Lung (tissue), 12 donors: ENCODE measurements around the gene CENPK. TPM values are rescaled to one million over a fixed set of nuclear protein-coding genes. Genes with fewer than 3 reads are reported as not detected.

Experiments used
- ATAC-seq: fragments of 200-7000 bp; cut with Tn5 transposase; one replicate; pipeline ENCODE4 v1.9.1; 2020; ENCODE audit warnings: moderate number of reproducible peaks; ENCODE audit not compliant: insufficient read depth, low FRiP score
- DNase-seq, 3 donors: peaks; one replicate each; pipeline ENCODE4 v3.0.0-alpha.2; 2013 to 2017
- H3K27ac ChIP-seq, 2 donors: one replicate each; pipeline ENCODE4 v1.5.1; 2013; ENCODE audit warnings: mild to moderate bottlenecking in 2 of 2, moderate library complexity in 2 of 2, control low read depth in 1 of 2, inconsistent platforms in 1 of 2, low read depth in 1 of 2, low read length in 1 of 2
- H3K27me3 ChIP-seq, 3 donors: one replicate each; pipeline ENCODE4 v1.5.1; 2013; ENCODE audit warnings: low read length in 2 of 3; ENCODE audit not compliant: control insufficient read depth in 3 of 3, insufficient read depth in 3 of 3
- H3K36me3 ChIP-seq, 4 donors: one replicate each; pipeline ENCODE4 v1.5.1; 2013; ENCODE audit warnings: low read length in 4 of 4, mild to moderate bottlenecking in 1 of 4, moderate library complexity in 1 of 4; ENCODE audit not compliant: control insufficient read depth in 4 of 4, insufficient read depth in 4 of 4
- H3K4me1 ChIP-seq, 5 donors: one replicate each; pipeline ENCODE4 v1.5.1; 2013; ENCODE audit warnings: low read length in 5 of 5, mild to moderate bottlenecking in 2 of 5, moderate library complexity in 1 of 5; ENCODE audit not compliant: control insufficient read depth in 5 of 5, insufficient read depth in 5 of 5
- H3K4me3 ChIP-seq: one replicate; pipeline ENCODE4 v1.5.1; 2013; ENCODE audit warnings: mild to moderate bottlenecking, control low read depth, moderate library complexity
- H3K9ac ChIP-seq, 2 donors: one replicate each; pipeline ENCODE4 v1.5.1; 2013; ENCODE audit warnings: low read length in 2 of 2, control low read depth in 1 of 2; ENCODE audit not compliant: insufficient read depth in 1 of 2
- H3K9me3 ChIP-seq, 4 donors: one replicate each; pipeline ENCODE4 v1.5.1; 2013; ENCODE audit warnings: low read length in 3 of 4, mild to moderate bottlenecking in 1 of 4, moderate library complexity in 1 of 4; ENCODE audit not compliant: control insufficient read depth in 4 of 4, insufficient read depth in 3 of 4
- WGBS, 2 donors: extraction: QIAGEN DNeasy Blood & Tissue Kit; methylation state at CpG; one replicate each; pipeline ENCODE4 v1.1.7; 2013; 5-methylcytosine and 5-hydroxymethylcytosine counted together
- polyA plus RNA-seq, 2 donors: library from polyadenylated mRNA; stranded (reverse); fragments of 200-250 nt; gene quantifications; one replicate each; pipeline ENCODE4 v1.2.1, GENCODE V29; 2013
- total RNA-seq, 2 donors: library from RNA; depleted of rRNA in 1 of 2; stranded (reverse); fragments of >200 nt in 1 of 2; gene quantifications; one replicate each; pipeline ENCODE4 v1.2.1, GENCODE V29; 2014 to 2021
- TF ChIP-seq, protein P1 (sequence below): IDR thresholded peaks from 2 replicates; pipeline ENCODE4 v1.5.1; 2012; ENCODE audit warnings: mild to moderate bottlenecking; ENCODE audit errors: control extremely low read depth, extremely low read depth
- donor health status: control.
- donor health status: control.
- donor health status: Bipolar disorder and iron deficiency.
- donor health status: healthy.
- donor health status: DM: yes; HTN: yes; CAD: no.

CENPK gene
- total and polyA plus RNA-seq, 4 donors = 1.6 to 17.1 (median 4.8) TPM

- DNase-seq (no peak), ATAC-seq (no peak)
- H3K27me3 ChIP-seq = no peaks in the 10 kb centered on the region
- H3K4me1 ChIP-seq = no peaks in the 10 kb centered on the region
- WGBS, 2 donors = 93 to 96% methylated on average over 2 of the region's 2 CpGs
- H3K27ac ChIP-seq = no peak overlapping the region
- no peak overlapping the region for H3K4me3 ChIP-seq
- TF ChIP-seq, protein P1, sequence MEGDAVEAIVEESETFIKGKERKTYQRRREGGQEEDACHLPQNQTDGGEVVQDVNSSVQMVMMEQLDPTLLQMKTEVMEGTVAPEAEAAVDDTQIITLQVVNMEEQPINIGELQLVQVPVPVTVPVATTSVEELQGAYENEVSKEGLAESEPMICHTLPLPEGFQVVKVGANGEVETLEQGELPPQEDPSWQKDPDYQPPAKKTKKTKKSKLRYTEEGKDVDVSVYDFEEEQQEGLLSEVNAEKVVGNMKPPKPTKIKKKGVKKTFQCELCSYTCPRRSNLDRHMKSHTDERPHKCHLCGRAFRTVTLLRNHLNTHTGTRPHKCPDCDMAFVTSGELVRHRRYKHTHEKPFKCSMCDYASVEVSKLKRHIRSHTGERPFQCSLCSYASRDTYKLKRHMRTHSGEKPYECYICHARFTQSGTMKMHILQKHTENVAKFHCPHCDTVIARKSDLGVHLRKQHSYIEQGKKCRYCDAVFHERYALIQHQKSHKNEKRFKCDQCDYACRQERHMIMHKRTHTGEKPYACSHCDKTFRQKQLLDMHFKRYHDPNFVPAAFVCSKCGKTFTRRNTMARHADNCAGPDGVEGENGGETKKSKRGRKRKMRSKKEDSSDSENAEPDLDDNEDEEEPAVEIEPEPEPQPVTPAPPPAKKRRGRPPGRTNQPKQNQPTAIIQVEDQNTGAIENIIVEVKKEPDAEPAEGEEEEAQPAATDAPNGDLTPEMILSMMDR = no peak
- H3K9ac ChIP-seq = no peak overlapping the region
- H3K9me3 ChIP-seq = no peaks in the 10 kb centered on the region
- H3K36me3 ChIP-seq = peaks cover 9 to 43% (median 26%) of the 10 kb centered on the region in 4 donors
These were observed 25.7 kb upstream of the CENPK start for GRCh38 chr5:65588694-65589093.

GRCh38 chr5:65577141-65577540 is 14.2 kb upstream of the CENPK start:
- Histone ChIP-seq H3K4me1 (no peaks in the 10 kb centered on the region), H3K9ac (no peak overlapping the region), H3K9me3 (no peaks in the 10 kb centered on the region), H3K36me3 (peaks cover 8 to 28% (median 25%) of the 10 kb centered on the region in 4 donors), H3K27me3 (no peaks in the 10 kb centered on the region), H3K27ac (no peak overlapping the region), H3K4me3 (no peak overlapping the region)
- TF ChIP-seq, protein P1 = no peak
- ATAC-seq = no peak
- no peak for DNase-seq

GRCh38 chr5:65570598-65571226 is 7.7 kb upstream of the CENPK start:
- WGBS, 2 donors = 94 to 96% methylated on average over 2 of the region's 2 CpGs
- DNase-seq (no peak), ATAC-seq (no peak)
- no peaks in the 10 kb centered on the region for H3K4me1 ChIP-seq
- no peak overlapping the region for H3K4me3 ChIP-seq
- no peak overlapping the region for H3K27ac ChIP-seq
- peaks cover 5 to 17% (median 12%) of the 10 kb centered on the region in 4 donors for H3K36me3 ChIP-seq
- no peaks in the 10 kb centered on the region for H3K9me3 ChIP-seq
- TF ChIP-seq, protein P1 = no peak
- no peak overlapping the region for H3K9ac ChIP-seq
- no peaks in the 10 kb centered on the region for H3K27me3 ChIP-seq

GRCh38 chr5:65566505-65566904 is 3.5 kb upstream of the CENPK start:
- H3K36me3 ChIP-seq = peaks cover 0 to 4% (median 4%) of the 10 kb centered on the region in 4 donors
- no peak overlapping the region for H3K27ac ChIP-seq
- ATAC-seq (no peak), DNase-seq (no peak)
- TF ChIP-seq, protein P1 = no peak
- no peaks in the 10 kb centered on the region for H3K9me3 ChIP-seq
- H3K27me3 ChIP-seq = no peaks in the 10 kb centered on the region
- no peak overlapping the region for H3K9ac ChIP-seq
- no peak overlapping the region for H3K4me3 ChIP-seq
- peaks cover 0 to 23% (median 4%) of the 10 kb centered on the region in 5 donors for H3K4me1 ChIP-seq
- 78 to 79% methylated on average over 5 of the region's 5 CpGs for WGBS, 2 donors
